ENCODE measurements around the gene COL26A1.
A peak's percentile ranks its signal among the peaks of the same experiment; 100 is the strongest.

The COL26A1 gene

GRCh38 chr7:101418694-101419093 lies 56.0 kb downstream of the COL26A1 start:
- no peak overlapping the region for H3K23ac ChIP-seq (ENCODE audit: low read length in 2 of 2)
- H2BK12ac ChIP-seq (ENCODE audit: low read length in 2 of 2): no peak overlapping the region
- H3K27me3 ChIP-seq (ENCODE audit: control insufficient read depth in 1 of 2, insufficient read depth in 1 of 2, low read length in 2 of 2): peaks cover 22 to 64% of the 10 kb centered on the region in 2 experiments
- no peak overlapping the region for H2BK120ac ChIP-seq (ENCODE audit: low read depth, low read length)
- no peak overlapping the region for H3K27ac ChIP-seq (ENCODE audit: low read length, poor library complexity, severe bottlenecking)
- H2AFZ ChIP-seq (ENCODE audit: low read depth, low read length): no peak overlapping the region
- no peak overlapping the region for H2BK15ac ChIP-seq (ENCODE audit: low read depth, poor library complexity, severe bottlenecking)
- no peaks in the 10 kb centered on the region for H3K36me3 ChIP-seq (ENCODE audit: control insufficient read depth in 1 of 2, insufficient read depth in 2 of 2, low read depth in 1 of 2, low read length in 2 of 2)
- no peak overlapping the region for H3K18ac ChIP-seq (ENCODE audit: low read depth in 1 of 2, low read length in 2 of 2)
- 74% methylated on average over 4 of the region's 5 CpGs for WGBS
- no peak overlapping the region for H4K91ac ChIP-seq (ENCODE audit: low read length)
- H3K4ac ChIP-seq (ENCODE audit: low read depth in 1 of 2, low read length in 2 of 2): no peak overlapping the region
- DNase-seq: no peak
- no peak overlapping the region for H3K9ac ChIP-seq (ENCODE audit: low read length)
- no peaks in the 10 kb centered on the region for H3K4me1 ChIP-seq (ENCODE audit: control insufficient read depth, insufficient read depth, low read depth, low read length)
- no peaks in the 10 kb centered on the region for H3K79me1 ChIP-seq (replicated peaks; ENCODE audit: low read length, poor library complexity, severe bottlenecking)
- H3K14ac ChIP-seq (ENCODE audit: low read length in 2 of 2): no peak overlapping the region
- no peak overlapping the region for H2AK5ac ChIP-seq (ENCODE audit: low read length, severe bottlenecking)
- H4K8ac ChIP-seq (ENCODE audit: low read length): no peak overlapping the region
- H3K4me3 ChIP-seq (ENCODE audit: insufficient read depth in 1 of 2, low read depth in 1 of 2, low read length in 2 of 2): no peak overlapping the region
- no peak overlapping the region for H2BK5ac ChIP-seq (ENCODE audit: low read depth, low read length, poor library complexity, severe bottlenecking)
- no peaks in the 10 kb centered on the region for H3K9me3 ChIP-seq (ENCODE audit: control insufficient read depth, low read length)
- H3K4me2 ChIP-seq (ENCODE audit: low read length, poor library complexity, severe bottlenecking): no peak overlapping the region

DNA sequence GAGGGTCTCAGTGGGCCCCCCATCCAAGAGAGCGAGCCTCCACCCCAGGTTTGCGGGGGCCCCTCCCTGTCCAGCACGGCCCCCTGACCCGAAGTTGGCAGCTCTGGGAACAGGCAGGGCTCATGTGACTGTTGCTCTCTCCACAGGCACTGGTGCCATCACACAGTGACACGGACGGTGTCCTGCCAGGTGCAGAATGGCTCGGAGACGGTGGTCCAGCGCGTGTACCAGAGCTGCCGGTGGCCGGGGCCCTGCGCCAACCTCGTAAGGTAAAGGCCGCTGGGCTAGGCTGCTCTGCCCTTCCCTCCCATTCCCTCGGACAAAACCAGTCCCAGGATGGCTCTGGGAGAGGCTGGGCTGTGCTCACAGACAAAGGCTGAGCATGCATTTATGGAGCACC lies 57.2 kb downstream of the COL26A1 start:
- H3K18ac ChIP-seq (ENCODE audit: low read depth in 1 of 2, low read length in 2 of 2): no peak overlapping the region
- no peak for DNase-seq
- H3K23ac ChIP-seq (ENCODE audit: low read length in 2 of 2): no peak overlapping the region
- no peak overlapping the region for H2BK120ac ChIP-seq (ENCODE audit: low read depth, low read length)
- no peak overlapping the region for H3K14ac ChIP-seq (ENCODE audit: low read length in 2 of 2)
- no peak overlapping the region for H3K27ac ChIP-seq (ENCODE audit: low read length, poor library complexity, severe bottlenecking)
- no peaks in the 10 kb centered on the region for H3K9me3 ChIP-seq (ENCODE audit: control insufficient read depth, low read length)
- no peak overlapping the region for H2AK5ac ChIP-seq (ENCODE audit: low read length, severe bottlenecking)
- H4K91ac ChIP-seq (ENCODE audit: low read length): no peak overlapping the region
- H3K79me1 ChIP-seq (replicated peaks; ENCODE audit: low read length, poor library complexity, severe bottlenecking): no peaks in the 10 kb centered on the region
- H3K9ac ChIP-seq (ENCODE audit: low read length): no peak overlapping the region
- no peak overlapping the region for H2AFZ ChIP-seq (ENCODE audit: low read depth, low read length)
- H2BK15ac ChIP-seq (ENCODE audit: low read depth, poor library complexity, severe bottlenecking): no peak overlapping the region
- H3K4ac ChIP-seq (ENCODE audit: low read depth in 1 of 2, low read length in 2 of 2): no peak overlapping the region
- no peak overlapping the region for H4K8ac ChIP-seq (ENCODE audit: low read length)
- H3K4me3 ChIP-seq (ENCODE audit: insufficient read depth in 1 of 2, low read depth in 1 of 2, low read length in 2 of 2): no peak overlapping the region
- H3K4me2 ChIP-seq (ENCODE audit: low read length, poor library complexity, severe bottlenecking): no peak overlapping the region
- no peak overlapping the region for H2BK12ac ChIP-seq (ENCODE audit: low read length in 2 of 2)
- no peaks in the 10 kb centered on the region for H3K36me3 ChIP-seq (ENCODE audit: control insufficient read depth in 1 of 2, insufficient read depth in 2 of 2, low read depth in 1 of 2, low read length in 2 of 2)
- no peaks in the 10 kb centered on the region for H3K4me1 ChIP-seq (ENCODE audit: control insufficient read depth, insufficient read depth, low read depth, low read length)
- peaks cover 23 to 62% of the 10 kb centered on the region in 2 experiments for H3K27me3 ChIP-seq (ENCODE audit: control insufficient read depth in 1 of 2, insufficient read depth in 1 of 2, low read length in 2 of 2)
- H2BK5ac ChIP-seq (ENCODE audit: low read depth, low read length, poor library complexity, severe bottlenecking): no peak overlapping the region
- 94% methylated on average over 16 of the region's 16 CpGs for WGBS

DNA sequence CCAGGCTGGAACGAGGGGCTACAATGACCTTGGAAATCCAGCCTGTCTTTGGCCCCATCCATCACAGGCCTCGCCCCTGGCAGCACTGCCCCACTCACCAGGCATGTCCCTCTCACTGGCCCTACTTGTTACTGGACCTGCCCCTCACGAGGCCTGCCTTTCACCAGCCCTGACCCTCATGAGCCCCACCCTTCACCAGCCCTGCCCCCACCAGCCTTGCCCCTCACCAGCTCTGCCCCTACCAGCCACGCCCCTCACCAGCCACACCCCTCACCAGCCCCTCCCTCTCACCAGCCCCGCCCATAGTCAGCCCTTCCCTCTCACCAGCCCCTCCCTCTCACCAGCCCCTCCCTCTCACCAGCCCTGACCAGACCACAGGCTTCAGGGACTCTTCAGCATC lies 57.8 kb downstream of the COL26A1 start:
- Histone ChIP-seq H3K18ac (ENCODE audit: low read depth in 1 of 2, low read length in 2 of 2) (no peak overlapping the region), H2BK120ac (ENCODE audit: low read depth, low read length) (no peak overlapping the region)
- WGBS: 72% methylated on average over 5 of the region's 5 CpGs

GRCh38 chr7:101422356-101423195 lies 59.9 kb downstream of the COL26A1 start:
- Histone ChIP-seq H3K4me1 (ENCODE audit: control insufficient read depth, insufficient read depth, low read depth, low read length) (no peaks in the 10 kb centered on the region), H2AK5ac (ENCODE audit: low read length, severe bottlenecking) (no peak overlapping the region), H3K4me2 (ENCODE audit: low read length, poor library complexity, severe bottlenecking) (no peak overlapping the region), H4K8ac (ENCODE audit: low read length) (no peak overlapping the region), H3K27me3 (ENCODE audit: control insufficient read depth in 1 of 2, insufficient read depth in 1 of 2, low read length in 2 of 2) (peaks cover 33 to 55% of the 10 kb centered on the region in 2 experiments), H2BK12ac (ENCODE audit: low read length in 2 of 2) (no peak overlapping the region), H3K9me3 (ENCODE audit: control insufficient read depth, low read length) (peaks cover 3% of the 10 kb centered on the region), H2BK5ac (ENCODE audit: low read depth, low read length, poor library complexity, severe bottlenecking) (no peak overlapping the region), H3K4ac (ENCODE audit: low read depth in 1 of 2, low read length in 2 of 2) (no peak overlapping the region), H3K9ac (ENCODE audit: low read length) (no peak overlapping the region), H3K36me3 (ENCODE audit: control insufficient read depth in 1 of 2, insufficient read depth in 2 of 2, low read depth in 1 of 2, low read length in 2 of 2) (no peaks in the 10 kb centered on the region), H2BK120ac (ENCODE audit: low read depth, low read length) (no peak overlapping the region), H2AFZ (ENCODE audit: low read depth, low read length) (no peak overlapping the region), H3K23ac (ENCODE audit: low read length in 2 of 2) (no peak overlapping the region), H3K27ac (ENCODE audit: low read length, poor library complexity, severe bottlenecking) (no peak overlapping the region), H4K91ac (ENCODE audit: low read length) (no peak overlapping the region), H3K79me1 (replicated peaks; ENCODE audit: low read length, poor library complexity, severe bottlenecking) (no peaks in the 10 kb centered on the region), H3K4me3 (ENCODE audit: insufficient read depth in 1 of 2, low read depth in 1 of 2, low read length in 2 of 2) (no peak overlapping the region), H3K14ac (ENCODE audit: low read length in 2 of 2) (no peak overlapping the region), H2BK15ac (ENCODE audit: low read depth, poor library complexity, severe bottlenecking) (no peak overlapping the region), H3K18ac (ENCODE audit: low read depth in 1 of 2, low read length in 2 of 2) (no peak overlapping the region)
- 79% methylated on average over 11 of the region's 11 CpGs for WGBS
- DNase-seq: no peak

More for the DNA sequence above, 57.8 kb downstream of the COL26A1 start:
- H2AFZ ChIP-seq (ENCODE audit: low read depth, low read length): no peak overlapping the region
- H2BK5ac ChIP-seq (ENCODE audit: low read depth, low read length, poor library complexity, severe bottlenecking): no peak overlapping the region
- no peak overlapping the region for H3K23ac ChIP-seq (ENCODE audit: low read length in 2 of 2)
- no peak overlapping the region for H2AK5ac ChIP-seq (ENCODE audit: low read length, severe bottlenecking)
- no peaks in the 10 kb centered on the region for H3K9me3 ChIP-seq (ENCODE audit: control insufficient read depth, low read length)
- H3K4me3 ChIP-seq (ENCODE audit: insufficient read depth in 1 of 2, low read depth in 1 of 2, low read length in 2 of 2): peak overlapping the region in 1 of 2 experiments; percentile 27
- H3K27me3 ChIP-seq (ENCODE audit: control insufficient read depth in 1 of 2, insufficient read depth in 1 of 2, low read length in 2 of 2): peaks cover 27 to 59% of the 10 kb centered on the region in 2 experiments
- H4K8ac ChIP-seq (ENCODE audit: low read length): no peak overlapping the region
- peak overlapping the region; percentile 67 for H2BK15ac ChIP-seq (ENCODE audit: low read depth, poor library complexity, severe bottlenecking)
- no peak overlapping the region for H3K9ac ChIP-seq (ENCODE audit: low read length)
- H3K14ac ChIP-seq (ENCODE audit: low read length in 2 of 2): no peak overlapping the region
- H3K4me1 ChIP-seq (ENCODE audit: control insufficient read depth, insufficient read depth, low read depth, low read length): no peaks in the 10 kb centered on the region
- H3K4me2 ChIP-seq (ENCODE audit: low read length, poor library complexity, severe bottlenecking): no peak overlapping the region
- no peak for DNase-seq
- H4K91ac ChIP-seq (ENCODE audit: low read length): no peak overlapping the region
- no peak overlapping the region for H3K4ac ChIP-seq (ENCODE audit: low read depth in 1 of 2, low read length in 2 of 2)
- no peak overlapping the region for H3K27ac ChIP-seq (ENCODE audit: low read length, poor library complexity, severe bottlenecking)
- H2BK12ac ChIP-seq (ENCODE audit: low read length in 2 of 2): no peak overlapping the region
- H3K79me1 ChIP-seq (replicated peaks; ENCODE audit: low read length, poor library complexity, severe bottlenecking): no peaks in the 10 kb centered on the region
- no peaks in the 10 kb centered on the region for H3K36me3 ChIP-seq (ENCODE audit: control insufficient read depth in 1 of 2, insufficient read depth in 2 of 2, low read depth in 1 of 2, low read length in 2 of 2)

Data from mesenchymal stem cell (in vitro differentiated cells and primary cell).